ENCODE measurements around the gene FFAR4.

FFAR4 gene

DNA sequence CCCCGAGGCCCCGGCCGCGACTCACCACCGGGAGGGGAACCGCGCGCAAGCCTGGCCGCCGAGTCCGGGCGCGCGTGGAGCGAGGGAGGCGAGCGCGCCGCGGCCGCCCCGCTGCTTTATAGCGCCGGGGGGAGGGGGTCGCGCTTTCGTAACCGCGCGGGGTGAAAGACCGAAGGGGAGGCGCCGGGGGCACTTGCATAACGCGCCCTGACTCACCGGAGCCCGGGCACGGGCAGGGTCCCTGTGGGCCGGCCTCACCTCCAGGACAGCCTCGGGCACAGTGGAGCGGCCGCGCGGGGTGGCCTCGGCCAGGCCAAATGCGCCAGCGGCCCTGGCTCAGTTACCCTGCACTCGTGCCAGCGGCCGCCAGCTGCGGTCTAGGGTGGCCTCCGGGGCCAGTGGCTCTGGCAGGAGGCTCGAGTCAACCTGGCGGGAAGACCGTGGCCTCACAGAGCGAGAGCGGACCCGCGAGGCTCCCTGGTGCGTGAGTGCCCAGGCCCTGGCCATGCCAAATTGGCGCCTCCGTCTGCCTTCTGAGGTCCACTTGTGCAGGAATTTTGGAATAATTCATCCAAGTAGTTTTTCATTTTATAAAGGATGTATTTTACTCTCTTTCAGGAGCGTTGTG, 34.8 kb downstream of the FFAR4 start, which contains the start of gene RBP4:
Gene RBP4 (minus strand): TSS at position 90 of the 628 bp plus-strand sequence. CDS start 207 bp downstream, outside the sequence.
- DNase-seq, result no peak

DNA sequence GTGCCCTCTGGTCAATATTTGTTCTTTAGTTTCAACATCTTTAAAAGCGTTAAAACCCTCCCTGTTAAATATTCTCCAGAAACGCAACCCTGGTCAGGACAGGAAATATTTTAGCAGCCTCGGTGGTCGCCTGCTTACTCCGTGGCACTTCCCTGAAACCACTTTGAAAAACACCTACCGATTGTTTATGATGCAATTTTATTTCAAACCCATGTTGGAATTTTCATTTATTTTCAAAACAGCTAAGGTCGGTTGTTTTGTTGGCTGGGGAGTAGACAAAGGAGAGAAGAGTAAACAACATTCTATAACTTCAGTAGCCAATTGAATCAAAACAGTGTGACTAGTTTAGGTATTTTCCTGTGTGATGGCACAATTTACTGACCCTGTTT, 35.3 kb downstream of the FFAR4 start:
- DNase-seq, result no peak

- DNase-seq, result no peak
Observed at GRCh38 chr10:93603023-93603422, 36.6 kb downstream of the FFAR4 start.

- DNase-seq, result no peak
Observed at GRCh38 chr10:93604146-93604545, 37.7 kb downstream of the FFAR4 start.

- DNase-seq, result no peak
Observed at GRCh38 chr10:93608421-93608820, 42.0 kb downstream of the FFAR4 start.

DNA sequence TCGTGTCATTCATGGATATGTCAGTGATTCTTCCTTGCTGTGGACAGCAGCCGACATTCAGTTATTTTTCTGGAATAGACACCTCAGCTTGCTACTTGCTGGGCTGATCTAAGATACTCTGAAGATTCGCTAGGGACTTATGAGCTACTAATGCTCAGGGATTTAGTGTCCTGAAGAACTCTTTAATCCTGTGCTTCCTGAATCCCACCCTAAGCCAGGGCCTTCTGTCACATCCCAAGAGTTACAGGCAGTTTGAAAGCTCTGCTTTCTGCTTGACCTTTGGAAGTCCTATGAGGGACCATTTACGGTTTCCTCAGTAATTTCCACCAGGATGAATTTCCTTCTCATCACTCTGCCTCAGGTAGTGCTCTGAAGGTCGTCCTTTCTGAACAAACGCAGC, 45.8 kb downstream of the FFAR4 start, which contains the start of gene PDE6C:
Gene PDE6C (plus strand): TSS at position 227 of the 400 bp plus-strand sequence. CDS start 189 bp downstream, outside the sequence.
- no peak for DNase-seq

DNA sequence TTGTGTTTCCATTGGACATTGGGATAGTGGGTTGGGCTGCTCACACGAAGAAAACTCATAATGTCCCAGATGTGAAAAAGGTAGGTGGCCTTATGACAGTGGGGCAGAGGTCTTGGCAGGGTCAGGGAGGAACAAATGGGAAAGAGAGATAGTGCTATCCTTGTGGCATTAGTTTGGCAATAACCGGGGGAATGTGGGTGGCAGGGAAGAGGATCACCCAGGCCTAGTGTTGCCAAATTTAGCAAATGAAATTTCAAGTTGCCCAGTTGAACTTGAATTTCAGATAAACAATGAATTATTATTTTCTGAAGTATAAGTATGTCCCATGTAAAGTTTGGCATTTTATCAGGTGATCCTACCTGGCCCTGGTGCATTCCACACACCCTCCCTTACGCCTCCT, 46.7 kb downstream of the FFAR4 start:
- no peak for DNase-seq

DNA sequence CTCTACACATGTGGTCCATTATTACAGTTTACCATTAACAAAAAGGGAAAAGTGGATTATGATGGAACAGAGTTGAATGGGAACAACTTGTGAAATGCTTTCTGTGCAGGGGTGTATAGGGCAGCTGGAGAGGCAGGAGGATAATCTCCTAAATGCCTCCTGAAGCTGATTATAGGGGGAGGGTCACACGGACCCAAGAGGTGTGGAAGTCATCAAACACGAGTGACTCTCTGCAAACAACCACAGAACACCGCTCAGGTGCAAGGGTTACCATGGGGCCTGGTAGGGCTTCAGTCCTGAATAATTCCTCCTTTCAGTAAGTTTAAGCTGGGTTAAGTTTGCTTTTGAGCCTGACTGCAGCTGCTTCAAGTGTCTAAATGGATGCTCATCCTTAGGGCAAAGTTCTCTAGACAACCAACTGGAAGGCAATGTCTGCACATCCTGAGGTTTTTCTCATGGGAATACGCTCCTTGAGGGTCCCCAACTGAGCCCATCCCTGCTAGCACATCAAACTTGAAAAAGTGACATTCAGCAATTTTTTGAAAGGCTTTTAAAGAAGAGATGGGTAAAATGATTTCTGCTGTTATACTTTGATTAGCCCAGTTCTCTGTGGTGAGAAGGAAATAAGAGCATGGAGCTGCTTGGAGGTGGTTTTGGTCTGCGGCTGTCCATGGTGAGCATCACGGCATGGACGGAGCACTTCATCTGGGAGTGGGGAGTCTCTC, 47.8 kb downstream of the FFAR4 start:
- no peak for DNase-seq

DNA sequence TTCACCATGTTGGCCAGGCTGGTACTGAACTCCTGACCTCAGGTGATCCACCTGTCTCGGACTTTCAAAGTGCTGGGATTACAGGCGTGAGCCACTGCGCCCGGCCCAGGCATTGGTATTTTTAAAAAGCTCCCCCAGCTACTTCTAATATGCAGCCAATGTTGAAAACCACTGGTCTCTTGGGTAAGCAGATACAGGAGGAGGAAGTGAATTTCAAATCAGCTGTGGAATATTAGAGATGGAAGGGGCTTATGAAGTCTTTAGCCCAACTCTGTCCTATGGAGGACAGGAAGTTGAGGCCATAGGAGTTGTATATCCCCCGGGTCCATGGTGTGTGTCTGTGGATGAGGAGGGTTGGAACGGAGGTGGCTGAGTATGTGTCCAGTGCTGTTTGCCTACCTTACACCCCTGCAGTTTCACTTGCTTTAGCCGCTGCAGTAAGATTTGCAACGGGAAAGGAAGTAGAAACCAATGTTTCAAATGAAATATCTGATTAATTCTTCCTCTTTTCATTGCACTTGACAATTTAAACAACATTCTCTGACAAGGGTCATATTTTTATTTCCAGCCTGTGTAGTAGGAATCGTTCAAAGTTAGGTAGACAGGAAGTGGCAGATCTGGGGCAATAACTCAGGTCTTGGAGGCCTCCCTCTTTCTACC, 49.2 kb downstream of the FFAR4 start:
- DNase-seq, result no peak

GRCh38 chr10:93620925-93621324, 54.5 kb downstream of the FFAR4 start:
- DNase-seq, result no peak

DNA sequence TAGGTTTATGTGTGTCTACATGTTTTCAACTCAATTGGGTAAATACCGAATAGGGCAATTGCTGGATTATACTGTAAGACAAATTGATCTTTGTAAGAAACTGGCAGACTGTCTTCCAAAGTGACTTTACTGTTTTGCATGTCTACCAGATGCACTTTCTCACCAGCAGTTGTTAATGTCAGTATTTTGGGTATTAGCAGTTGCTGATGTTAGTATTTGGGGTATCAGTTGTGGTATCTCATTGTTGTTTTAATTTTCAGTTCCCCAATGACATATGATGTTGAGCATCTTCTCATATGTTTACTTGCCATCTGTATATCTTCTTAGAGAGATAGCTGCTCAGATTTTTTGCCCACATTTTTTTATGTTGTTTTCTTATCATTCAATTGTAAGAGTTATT, 56.5 kb downstream of the FFAR4 start:
- DNase-seq, result no peak

GRCh38 chr10:93628858-93629257, 62.4 kb downstream of the FFAR4 start:
- no peak for DNase-seq

DNA sequence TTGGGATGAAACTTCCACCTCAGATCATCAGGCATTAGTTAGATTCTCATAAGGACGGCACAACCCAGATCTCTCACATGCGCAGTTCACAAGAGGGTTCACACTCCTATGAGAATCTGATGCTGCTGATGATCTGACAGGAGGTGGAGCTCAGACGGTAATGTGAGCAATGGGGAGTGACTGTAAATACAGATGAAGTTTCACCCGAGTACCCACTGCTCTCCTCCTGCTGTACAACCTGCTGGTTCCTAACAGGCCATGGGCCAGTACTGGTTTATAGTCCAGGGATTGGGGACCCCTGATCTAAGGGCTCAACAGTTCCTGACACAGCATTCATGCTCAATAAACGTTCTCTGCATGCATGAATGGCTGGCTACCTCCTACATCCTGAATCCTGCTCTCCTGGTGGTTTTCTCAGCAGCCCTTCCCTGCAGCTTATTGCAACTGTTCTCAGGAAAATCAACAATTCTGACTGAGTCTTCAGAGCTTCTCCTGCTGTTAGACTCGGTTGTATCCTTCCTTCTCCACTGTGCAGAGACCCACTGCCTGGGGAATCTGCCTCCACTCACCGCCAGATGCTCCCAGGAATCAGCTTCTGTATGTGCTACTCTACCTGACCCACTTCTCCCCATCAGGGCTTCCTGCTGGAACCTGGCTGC, 63.3 kb downstream of the FFAR4 start:
- DNase-seq, result no peak

DNA sequence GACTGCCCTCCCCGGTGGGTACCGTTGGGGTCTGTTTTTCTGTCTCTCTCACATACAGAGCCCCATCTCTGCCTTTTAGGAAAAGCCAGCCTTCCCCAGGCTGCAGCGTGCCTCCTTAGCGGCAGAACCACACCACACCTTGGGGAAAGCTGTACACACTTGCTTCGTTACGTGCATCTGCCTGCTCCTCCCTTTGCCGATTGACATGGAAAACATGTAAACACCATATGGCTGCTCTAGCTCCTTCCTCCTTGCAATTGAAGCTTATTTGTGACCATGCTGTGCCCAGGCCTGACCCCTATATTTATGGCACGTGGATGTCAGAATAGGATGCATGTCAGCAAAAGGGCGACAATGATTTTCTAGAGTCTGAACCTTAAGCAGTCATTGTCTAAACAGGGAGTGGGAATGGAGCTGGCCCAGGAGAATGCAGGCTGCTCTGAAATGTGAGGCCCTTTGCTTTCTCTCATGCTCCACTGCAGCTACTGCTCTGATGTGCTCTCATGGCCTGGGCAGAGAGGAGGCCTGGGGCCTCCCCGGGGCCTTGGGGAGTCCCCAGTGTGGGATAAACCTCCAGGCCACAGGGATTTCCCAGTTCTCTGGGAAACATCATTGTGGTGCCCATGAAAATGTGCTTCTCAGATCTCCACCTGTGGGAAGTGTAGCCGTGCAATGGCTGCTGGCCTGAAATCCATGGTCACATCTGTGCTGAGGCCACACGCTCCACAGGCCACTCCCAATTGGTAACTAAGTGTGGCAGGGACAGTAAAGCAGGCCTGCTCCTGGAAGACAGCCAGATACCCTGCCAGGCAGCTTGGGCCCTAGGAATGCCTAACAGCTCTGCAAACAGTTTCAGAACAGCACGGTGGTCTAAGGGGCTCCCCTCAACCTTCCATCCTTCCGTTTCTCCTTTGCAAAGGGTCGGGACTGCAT, 64.4 kb downstream of the FFAR4 start:
- DNase-seq, result no peak

Measured in activated CD4-positive, alpha-beta T cell treated with anti-CD3 and anti-CD28 coated beads, Interleukin-10, Interleukin-2, amounts not matched to agents 100 ng/mL and 50 ng/mL, durations not matched to agents 16 hours and 8 hours (primary cell).